ENCODE data around the gene TWSG1. TPM values are rescaled to one million over a fixed set of nuclear protein-coding genes. Genes with fewer than 3 reads are reported as not detected.
A peak's percentile ranks its signal among the peaks of the same experiment; 100 is the strongest.

The TWSG1 gene
- total RNA-seq: 100 to 1,000 TPM in 1 of 8 experiments, 10 to 100 TPM in 5, 1 to 10 TPM in 2; 8.6 to 158 (median 25.2) TPM

DNA sequence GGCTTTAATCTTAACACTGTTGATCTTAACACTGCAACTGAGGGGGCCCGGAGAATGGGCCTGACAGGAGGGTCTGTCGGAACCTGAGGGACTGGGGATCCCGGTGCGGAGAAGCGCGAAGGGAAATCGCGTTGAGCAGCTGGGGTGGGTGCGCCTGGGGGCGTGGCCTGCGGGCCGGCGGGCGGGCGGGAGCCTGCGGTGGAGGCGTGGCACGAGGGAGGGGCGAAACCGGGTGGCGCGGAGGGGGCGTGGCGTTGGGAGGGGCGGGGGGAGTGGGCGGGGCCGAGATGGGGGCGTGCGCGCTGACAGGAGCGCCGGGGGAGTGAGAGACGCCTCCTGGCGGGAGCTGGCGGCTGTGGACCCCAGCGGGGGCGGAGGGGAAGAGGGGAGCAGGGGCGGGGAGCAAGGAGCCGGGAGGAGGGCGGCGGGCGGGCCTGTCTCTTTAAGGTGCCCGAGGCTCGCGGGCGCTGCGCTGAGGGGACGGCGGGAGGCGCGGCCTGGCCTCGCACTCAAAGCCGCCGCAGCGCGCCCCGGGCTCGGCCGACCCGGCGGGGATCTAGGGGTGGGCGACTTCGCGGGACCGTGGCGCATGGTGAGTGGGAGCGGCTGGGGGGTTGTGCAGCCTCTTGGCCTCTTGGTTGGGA lies at the start of gene TWSG1:
TSS of gene TWSG1 (plus strand) at position 445 of the 644 bp plus-strand sequence. CDS start 2,457 bp downstream, outside the sequence.
- WGBS, 10 experiments: 0% methylated on average over 2 to 4 of the region's 67 CpGs; no CpG with 5 or more reads in 8 of the 10 experiments

DNA sequence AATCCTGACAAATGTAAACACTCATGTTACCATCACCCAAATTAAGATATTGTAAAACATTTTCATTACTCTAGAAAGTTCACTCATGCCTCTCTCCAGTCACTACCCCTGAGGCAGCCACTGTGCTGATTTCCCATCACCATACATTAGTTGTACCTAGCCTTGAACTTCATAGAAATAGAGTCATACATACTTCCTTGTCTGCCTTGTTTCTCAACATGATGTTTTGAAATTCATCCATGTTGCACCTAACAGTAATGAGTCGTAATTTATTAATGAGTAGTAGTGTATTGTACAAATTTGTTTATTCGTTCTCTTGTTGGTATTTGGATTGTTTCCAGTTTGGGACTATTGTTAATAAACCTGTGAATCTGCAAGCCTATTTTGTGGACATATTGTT lies 49.0 kb upstream of the TWSG1 start:
- no peak for ATAC-seq (replicated peaks in 6 of 8)
- Histone ChIP-seq H3K27ac (no peak overlapping the region), H3K4me1 (replicated peaks in 1 of 2) (no peaks in the 10 kb centered on the region), H3K4me3 (no peak overlapping the region)
- WGBS, 10 experiments: 67 to 100% (median 100%) methylated on average over 1 to 2 of the region's 2 CpGs; no CpG with 5 or more reads in 3 of the 10 experiments
- in situ Hi-C loops (cut with MboI; ENCODE audit: low pct_unique_long_range_greater_than_20kb in 2 of 9, low sequenced_read_pairs in 9 of 9, unreplicated experiment in 9 of 9): no loop called here

More for the DNA sequence above, at the start of gene TWSG1:
- ATAC-seq (replicated peaks in 6 of 8): peak; percentile 85 to 95 (median 94)
- Histone ChIP-seq H3K27ac (peak within 1 kb of the TSS; percentile 65 to 79), H3K4me3 (peak within 1 kb of the TSS; percentile 69 to 91 (median 77)), H3K4me1 (replicated peaks in 1 of 2) (peaks cover 5 to 6% of the 10 kb centered on the region in 2 donors)
- in situ Hi-C loops (cut with MboI; ENCODE audit: low pct_unique_long_range_greater_than_20kb in 2 of 9, low sequenced_read_pairs in 9 of 9, unreplicated experiment in 9 of 9): no loop called here

GRCh38 chr18:9287036-9287435 lies 47.5 kb upstream of the TWSG1 start:
- in situ Hi-C loops (cut with MboI; ENCODE audit: low pct_unique_long_range_greater_than_20kb in 2 of 9, low sequenced_read_pairs in 9 of 9, unreplicated experiment in 9 of 9): no loop called here
- H3K4me3 ChIP-seq: no peak overlapping the region
- H3K27ac ChIP-seq: no peak overlapping the region
- no peaks in the 10 kb centered on the region for H3K4me1 ChIP-seq (replicated peaks in 1 of 2)
- ATAC-seq (replicated peaks in 6 of 8): peak in 3 of 8 experiments; percentile 77 to 97 (median 91)
- 14 to 100% (median 70%) methylated on average over 1 to 7 of the region's 7 CpGs for WGBS, 10 experiments

DNA sequence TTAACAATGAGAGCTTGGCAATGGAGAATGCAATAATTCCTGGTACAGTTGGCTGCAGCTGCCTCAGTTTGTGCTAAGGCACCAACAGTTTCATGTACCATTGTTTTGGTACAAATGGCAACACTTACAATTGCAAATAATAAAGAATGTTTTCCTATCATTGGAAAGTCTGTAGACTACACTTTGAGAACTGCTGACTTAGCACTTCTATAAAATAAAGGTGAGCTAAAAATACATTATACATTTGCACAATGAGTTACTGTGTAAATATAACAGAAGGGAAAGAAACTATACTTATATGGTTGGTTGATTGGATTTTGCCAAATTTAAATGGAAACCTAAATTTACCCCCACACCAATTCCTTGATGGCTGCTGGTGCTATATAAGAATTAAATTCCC lies 44.9 kb upstream of the TWSG1 start:
- Histone ChIP-seq H3K4me1 (replicated peaks in 1 of 2) (no peaks in the 10 kb centered on the region), H3K27ac (no peak overlapping the region), H3K4me3 (no peak overlapping the region)
- in situ Hi-C loops (cut with MboI; ENCODE audit: low pct_unique_long_range_greater_than_20kb in 2 of 9, low sequenced_read_pairs in 9 of 9, unreplicated experiment in 9 of 9): no loop called here
- no peak for ATAC-seq (replicated peaks in 6 of 8)

GRCh38 chr18:9290156-9290555 lies 44.4 kb upstream of the TWSG1 start:
- no peaks in the 10 kb centered on the region for H3K4me1 ChIP-seq (replicated peaks in 1 of 2)
- peak in 3 of 8 experiments; percentile 38 to 69 (median 63) for ATAC-seq (replicated peaks in 6 of 8)
- in situ Hi-C loops (cut with MboI; ENCODE audit: low pct_unique_long_range_greater_than_20kb in 2 of 9, low sequenced_read_pairs in 9 of 9, unreplicated experiment in 9 of 9): no loop called here
- H3K4me3 ChIP-seq: no peak overlapping the region
- no peak overlapping the region for H3K27ac ChIP-seq

DNA sequence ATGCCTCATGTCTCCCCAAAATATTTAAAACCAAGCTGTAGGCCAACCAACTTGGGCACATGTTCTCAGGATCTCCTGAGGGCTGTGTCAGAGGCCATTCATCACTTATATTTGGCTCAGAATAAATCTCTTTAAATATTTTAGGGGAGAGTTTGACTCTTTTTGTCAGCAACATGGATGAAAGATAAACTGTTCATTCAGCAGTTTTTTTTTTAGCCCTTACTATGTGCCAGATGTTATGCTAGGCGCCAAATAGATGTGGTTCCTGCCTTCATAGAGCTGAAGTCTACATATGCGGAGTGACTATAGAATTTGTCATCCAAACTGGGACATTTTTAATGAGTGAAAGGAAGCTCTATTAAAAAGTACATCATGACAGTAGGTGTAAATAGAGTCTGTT lies 42.5 kb upstream of the TWSG1 start:
- in situ Hi-C loops (cut with MboI; ENCODE audit: low pct_unique_long_range_greater_than_20kb in 2 of 9, low sequenced_read_pairs in 9 of 9, unreplicated experiment in 9 of 9): no loop called here
- no peak for ATAC-seq (replicated peaks in 6 of 8)
- 61 to 100% (median 86%) methylated on average over 1 to 2 of the region's 2 CpGs; no CpG with 5 or more reads in 1 of the 10 experiments for WGBS, 10 experiments

DNA sequence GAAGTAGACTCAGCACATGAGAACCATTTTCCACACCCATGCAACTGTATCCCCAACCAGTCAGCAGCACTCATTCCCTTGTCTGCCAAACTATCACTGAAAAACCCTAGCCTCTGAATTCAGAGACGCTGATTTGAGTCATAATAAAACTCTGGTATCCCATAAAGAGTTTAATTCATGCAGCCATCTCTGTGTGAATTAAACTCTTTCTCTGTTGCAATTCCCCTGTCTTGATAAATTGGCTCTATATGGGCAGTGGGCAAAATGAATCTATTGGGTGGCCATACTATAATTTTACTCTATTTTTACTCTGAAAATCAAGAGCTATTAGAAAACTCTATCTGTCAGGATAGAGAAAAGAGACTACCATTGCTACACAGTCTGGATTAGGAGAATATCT lies 40.6 kb upstream of the TWSG1 start:
- no peak for ATAC-seq (replicated peaks in 6 of 8)
- WGBS, 10 experiments: 0 to 80% (median 71%) methylated on average over 1 of the region's 1 CpG; no CpG with 5 or more reads in 6 of the 10 experiments
- Histone ChIP-seq H3K4me3 (no peak overlapping the region), H3K27ac (no peak overlapping the region), H3K4me1 (replicated peaks in 1 of 2) (no peaks in the 10 kb centered on the region)
- in situ Hi-C loops (cut with MboI; ENCODE audit: low pct_unique_long_range_greater_than_20kb in 2 of 9, low sequenced_read_pairs in 9 of 9, unreplicated experiment in 9 of 9): no loop called here

More for the DNA sequence above, 42.5 kb upstream of the TWSG1 start:
- Histone ChIP-seq H3K27ac (no peak overlapping the region), H3K4me1 (replicated peaks in 1 of 2) (no peaks in the 10 kb centered on the region), H3K4me3 (no peak overlapping the region)

DNA sequence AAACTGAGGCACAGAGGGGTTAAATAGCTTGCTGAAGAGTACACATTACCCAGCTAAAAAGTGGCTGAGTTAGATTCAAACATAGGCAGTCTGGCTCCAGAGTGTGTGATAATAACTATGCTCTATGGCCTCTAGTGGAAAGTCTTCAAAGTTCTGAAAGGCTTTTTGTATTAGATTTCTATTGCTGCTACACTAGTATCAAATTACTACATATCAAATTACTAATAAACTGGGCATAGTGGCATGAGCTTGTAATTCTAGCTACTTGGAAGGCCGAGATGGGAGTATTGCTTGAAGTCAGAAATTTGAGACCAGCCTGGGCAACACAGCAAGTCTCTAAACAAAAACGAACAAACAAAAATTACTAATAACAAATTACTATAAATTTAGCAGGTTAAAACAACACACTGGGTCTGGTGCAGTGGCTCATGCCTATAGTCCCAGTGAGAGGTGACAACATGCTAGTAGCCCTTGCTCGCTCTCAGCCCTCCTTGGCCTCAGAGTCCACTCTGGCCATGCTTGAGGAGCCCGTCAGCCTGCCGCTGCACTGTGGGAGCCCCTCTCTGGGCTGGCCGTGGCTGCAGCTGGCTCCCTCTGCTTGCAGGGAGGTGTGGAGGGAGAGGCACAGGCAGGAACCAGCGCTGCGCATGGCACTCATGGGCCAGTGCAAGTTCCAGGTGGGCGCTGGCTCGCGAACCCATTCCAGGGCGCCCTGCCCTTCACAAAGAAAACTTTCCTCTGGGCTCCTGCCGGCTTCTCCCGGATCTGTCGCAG lies 38.2 kb upstream of the TWSG1 start:
- ATAC-seq (replicated peaks in 6 of 8): peak in 1 of 8 experiments; percentile 50
- WGBS, 10 experiments: 69 to 100% (median 85%) methylated on average over 1 to 8 of the region's 15 CpGs; no CpG with 5 or more reads in 2 of the 10 experiments
- H3K4me3 ChIP-seq: no peak overlapping the region
- no peaks in the 10 kb centered on the region for H3K4me1 ChIP-seq (replicated peaks in 1 of 2)
- H3K27ac ChIP-seq: no peak overlapping the region
- in situ Hi-C loops (cut with MboI; ENCODE audit: low pct_unique_long_range_greater_than_20kb in 2 of 9, low sequenced_read_pairs in 9 of 9, unreplicated experiment in 9 of 9): no loop called here

DNA sequence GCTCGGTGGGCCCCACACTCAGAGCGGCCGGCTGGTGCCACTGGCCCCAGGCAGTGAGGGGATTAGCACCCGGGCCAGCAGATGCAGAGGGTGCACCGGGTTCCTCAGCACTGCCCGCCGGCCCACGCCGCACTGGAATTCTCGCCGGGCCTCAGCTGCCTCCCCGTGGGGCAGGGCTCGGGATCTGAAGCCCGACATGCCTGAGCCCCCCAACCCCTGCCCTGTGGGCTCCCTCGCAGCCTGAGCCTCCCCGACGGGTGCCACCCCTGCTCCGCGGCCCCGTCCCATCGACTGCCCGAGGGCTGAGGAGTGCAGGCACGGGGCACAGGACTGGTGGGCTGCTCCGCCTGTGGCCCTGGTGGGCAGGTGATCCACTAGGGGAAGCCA lies 37.6 kb upstream of the TWSG1 start:
- H3K27ac ChIP-seq: no peak overlapping the region
- H3K4me1 ChIP-seq (replicated peaks in 1 of 2): no peaks in the 10 kb centered on the region
- in situ Hi-C loops (cut with MboI; ENCODE audit: low pct_unique_long_range_greater_than_20kb in 2 of 9, low sequenced_read_pairs in 9 of 9, unreplicated experiment in 9 of 9): no loop called here
- WGBS, 10 experiments: 95% methylated on average over 4 of the region's 24 CpGs; no CpG with 5 or more reads in 9 of the 10 experiments
- ATAC-seq (replicated peaks in 6 of 8): no peak
- H3K4me3 ChIP-seq: no peak overlapping the region

DNA sequence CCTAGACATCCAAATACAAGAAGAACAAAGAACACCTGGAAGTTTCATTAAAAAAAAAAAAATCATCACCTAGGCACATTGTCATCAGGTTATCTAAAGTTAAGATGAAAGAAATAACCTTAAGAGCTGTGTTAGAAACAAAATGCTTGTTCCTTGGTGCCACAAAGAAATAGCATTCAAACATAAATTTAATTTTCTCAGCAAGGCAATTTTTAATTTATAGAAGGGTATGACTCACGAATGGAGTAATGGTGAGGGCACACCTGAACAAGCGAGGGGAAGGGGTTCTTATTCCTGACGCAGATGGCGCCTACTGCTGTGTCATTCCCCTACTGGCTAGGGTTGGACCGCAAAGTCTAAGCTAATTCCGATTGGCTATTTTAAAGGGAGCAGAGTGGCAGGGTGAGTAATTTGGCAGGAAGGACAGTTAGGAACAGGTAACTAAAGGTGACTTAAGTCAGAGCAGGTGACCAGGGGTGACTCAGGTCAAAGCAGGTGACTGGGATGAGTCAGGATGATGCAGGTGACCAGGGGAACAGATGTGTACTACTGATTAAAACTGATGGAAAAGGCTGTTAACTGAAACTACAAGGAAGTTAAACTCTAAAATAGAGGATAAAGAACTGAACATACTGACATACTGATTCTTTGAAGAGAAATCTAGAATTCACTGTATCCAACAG lies 30.0 kb upstream of the TWSG1 start:
- WGBS, 10 experiments: 37 to 91% (median 62%) methylated on average over 1 to 6 of the region's 6 CpGs; no CpG with 5 or more reads in 4 of the 10 experiments
- Histone ChIP-seq H3K4me3 (no peak overlapping the region), H3K27ac (no peak overlapping the region), H3K4me1 (replicated peaks in 1 of 2) (no peaks in the 10 kb centered on the region)
- no peak for ATAC-seq (replicated peaks in 6 of 8)
- in situ Hi-C loops (cut with MboI; ENCODE audit: low pct_unique_long_range_greater_than_20kb in 2 of 9, low sequenced_read_pairs in 9 of 9, unreplicated experiment in 9 of 9): no loop called here

DNA sequence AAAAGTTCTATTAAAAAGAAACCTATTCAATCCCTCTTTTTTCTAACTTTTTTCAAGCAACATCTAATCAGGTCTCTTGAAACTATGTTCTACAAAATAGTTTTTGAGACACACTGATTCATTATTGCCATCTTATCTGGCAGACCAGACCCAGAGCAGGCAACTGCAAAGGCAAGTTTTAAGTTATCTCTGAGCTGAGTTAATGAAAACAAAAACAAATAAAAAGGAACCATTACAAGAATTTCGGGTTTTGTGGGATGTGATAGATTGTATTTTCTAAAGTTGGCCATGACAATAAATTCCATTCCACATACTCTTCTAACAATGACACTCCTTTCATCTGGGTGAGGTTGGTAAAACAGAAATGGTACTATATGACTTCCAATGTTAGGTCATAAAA lies 15.2 kb upstream of the TWSG1 start:
- ATAC-seq (replicated peaks in 6 of 8): no peak
- 14 to 75% (median 56%) methylated on average over 1 of the region's 1 CpG; no CpG with 5 or more reads in 1 of the 10 experiments for WGBS, 10 experiments
- in situ Hi-C loops (cut with MboI; ENCODE audit: low pct_unique_long_range_greater_than_20kb in 2 of 9, low sequenced_read_pairs in 9 of 9, unreplicated experiment in 9 of 9): no loop called here
- Histone ChIP-seq H3K27ac (no peak overlapping the region), H3K4me1 (replicated peaks in 1 of 2) (no peaks in the 10 kb centered on the region), H3K4me3 (no peak overlapping the region)

- H3K27ac ChIP-seq: no peak overlapping the region
- ATAC-seq (replicated peaks in 6 of 8): peak in 2 of 8 experiments; percentile 25 to 52
- 8 to 92% (median 60%) methylated on average over 1 to 4 of the region's 4 CpGs; no CpG with 5 or more reads in 1 of the 10 experiments for WGBS, 10 experiments
- H3K4me1 ChIP-seq (replicated peaks in 1 of 2): no peaks in the 10 kb centered on the region
- no peak overlapping the region for H3K4me3 ChIP-seq
- in situ Hi-C loops (cut with MboI; ENCODE audit: low pct_unique_long_range_greater_than_20kb in 2 of 9, low sequenced_read_pairs in 9 of 9, unreplicated experiment in 9 of 9): no loop called here
Observed at GRCh38 chr18:9321017-9321452, 13.5 kb upstream of the TWSG1 start.

- 20 to 96% (median 88%) methylated on average over 1 to 4 of the region's 4 CpGs; no CpG with 5 or more reads in 3 of the 10 experiments for WGBS, 10 experiments
- Histone ChIP-seq H3K27ac (no peak overlapping the region), H3K4me1 (replicated peaks in 1 of 2) (no peaks in the 10 kb centered on the region), H3K4me3 (no peak overlapping the region)
- ATAC-seq (replicated peaks in 6 of 8): no peak
- in situ Hi-C loops (cut with MboI; ENCODE audit: low pct_unique_long_range_greater_than_20kb in 2 of 9, low sequenced_read_pairs in 9 of 9, unreplicated experiment in 9 of 9): no loop called here
Observed at GRCh38 chr18:9321736-9322135, 12.8 kb upstream of the TWSG1 start.

Data from motor neuron (in vitro differentiated cells).